ES-I3 (cell line): ENCODE measurements around the gene APLNR.

ENCODE experiments used
- H3K36me3 ChIP-seq: 2 replicates; pipeline ENCODE4 v1.6.1; 2013; ENCODE audit warnings: mild to moderate bottlenecking, low read length, control low read depth, moderate library complexity; ENCODE audit not compliant: insufficient read depth
- H3K4me1 ChIP-seq: 2 replicates; pipeline ENCODE4 v1.6.1; 2013; ENCODE audit warnings: mild to moderate bottlenecking, control low read depth, low read length; ENCODE audit not compliant: insufficient read depth
- H3K9ac ChIP-seq: 2 replicates; pipeline ENCODE4 v1.6.1; 2013; ENCODE audit warnings: low read depth, mild to moderate bottlenecking, low read length, moderate library complexity
- H3K9me3 ChIP-seq: 2 replicates; pipeline ENCODE4 v1.6.1; 2013; ENCODE audit warnings: mild to moderate bottlenecking, low read length, moderate library complexity; ENCODE audit not compliant: control insufficient read depth, insufficient read depth

The APLNR gene

GRCh38 chr11:57239348-57239747 is 2.3 kb upstream of the APLNR start:
- no peaks in the 10 kb centered on the region for H3K9me3 ChIP-seq
- H3K4me1 ChIP-seq: peaks cover 21% of the 10 kb centered on the region
- no peaks in the 10 kb centered on the region for H3K36me3 ChIP-seq
- no peak overlapping the region for H3K9ac ChIP-seq

DNA sequence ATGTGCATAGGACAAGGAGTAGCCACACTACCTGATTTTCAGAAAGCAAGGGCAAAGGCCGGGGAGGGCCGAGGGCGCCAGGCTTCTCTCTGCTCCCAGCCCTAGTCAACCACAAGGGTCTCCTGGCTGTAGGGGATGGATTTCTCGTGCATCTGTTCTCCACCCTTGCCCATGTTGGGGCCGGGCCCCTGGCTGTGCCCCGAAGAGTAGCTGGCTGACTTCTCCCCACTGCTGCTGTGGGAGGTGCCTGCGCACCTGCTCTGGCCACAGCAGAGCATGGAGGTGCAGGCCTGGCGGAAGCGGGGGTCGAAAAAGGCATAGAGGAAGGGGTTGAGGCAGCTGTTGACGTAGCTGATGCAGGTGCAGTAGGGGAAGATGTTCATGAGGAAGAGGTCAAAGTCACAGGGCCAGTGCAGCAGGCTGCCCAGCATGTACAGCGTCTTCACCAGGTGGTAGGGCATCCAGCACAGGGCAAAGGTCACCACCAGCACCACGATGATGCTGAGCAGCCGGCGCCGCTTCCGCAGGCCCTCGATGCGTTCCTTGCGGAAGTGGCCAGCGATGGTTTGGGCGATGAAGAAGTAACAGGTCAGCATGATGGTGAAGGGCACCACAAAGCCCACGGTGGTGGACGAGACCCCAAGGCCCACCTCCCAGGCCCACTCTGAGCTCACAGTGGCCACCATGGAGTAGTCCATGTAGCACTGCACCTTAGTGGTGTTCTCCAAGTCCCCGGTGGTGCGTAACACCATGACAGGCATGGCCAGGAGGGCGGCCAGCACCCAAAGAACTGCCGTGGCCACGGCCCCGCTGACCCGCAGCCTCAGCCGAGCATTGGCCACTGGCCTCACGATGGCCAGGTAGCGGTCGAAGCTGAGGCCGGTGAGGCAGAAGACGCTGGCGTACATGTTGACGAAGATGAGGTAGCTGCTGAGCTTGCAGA is 1.0 kb downstream of the APLNR start:
- Histone ChIP-seq H3K36me3 (no peaks in the 10 kb centered on the region), H3K9ac (no peak overlapping the region), H3K9me3 (no peaks in the 10 kb centered on the region), H3K4me1 (peaks cover 22% of the 10 kb centered on the region)

GRCh38 chr11:57233702-57234101 is 3.3 kb downstream of the APLNR start:
- Histone ChIP-seq H3K4me1 (peaks cover 21% of the 10 kb centered on the region; the same call in 1 of the 2 replicates), H3K9ac (no peak overlapping the region; the same call in 1 of the 2 replicates)

GRCh38 chr11:57231539-57232253 is 5.4 kb downstream of the APLNR start:
- Histone ChIP-seq H3K36me3 (no peaks in the 10 kb centered on the region), H3K4me1 (peaks cover 12% of the 10 kb centered on the region; the same call in 1 of the 2 replicates), H3K9me3 (no peaks in the 10 kb centered on the region), H3K9ac (no peak overlapping the region)

More at GRCh38 chr11:57233702-57234101, 3.3 kb downstream of the APLNR start:
- Histone ChIP-seq H3K36me3 (no peaks in the 10 kb centered on the region), H3K9me3 (no peaks in the 10 kb centered on the region)

DNA sequence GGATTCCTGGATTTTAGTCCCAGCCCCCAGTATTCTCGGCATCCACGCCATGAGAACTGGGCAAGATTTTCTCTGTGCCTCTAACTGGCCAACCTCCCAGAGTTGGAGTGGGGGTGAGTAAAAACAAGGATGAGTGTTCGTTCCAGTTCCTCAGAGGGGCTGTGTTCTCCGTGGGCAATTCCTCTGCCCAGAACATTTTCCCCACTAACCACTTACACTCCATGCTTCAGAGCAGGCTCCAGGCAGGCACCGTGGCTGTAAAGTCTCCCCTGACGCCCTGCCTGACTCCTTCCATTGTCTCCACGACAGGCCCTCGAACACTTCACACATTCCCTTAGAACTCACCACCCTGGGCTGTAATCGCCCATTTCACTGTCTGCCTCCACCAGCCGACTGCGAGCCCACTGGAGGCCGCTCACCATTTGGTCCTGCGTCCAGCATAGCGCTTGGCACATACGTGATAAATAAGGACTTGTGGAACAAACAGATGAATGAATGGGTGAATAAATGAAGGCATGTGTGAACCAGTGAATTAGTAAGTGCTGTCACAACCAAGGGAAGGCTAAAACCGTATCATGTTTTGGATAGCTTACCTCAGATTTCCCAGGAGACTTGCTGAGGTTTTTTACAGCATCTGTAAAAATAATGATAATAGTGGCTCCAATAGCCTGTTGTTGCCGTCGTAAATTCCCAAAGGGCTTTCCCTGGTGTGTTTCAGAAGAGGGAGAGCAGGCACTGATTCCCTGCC is 6.1 kb downstream of the APLNR start:
- Histone ChIP-seq H3K9me3 (no peaks in the 10 kb centered on the region), H3K36me3 (no peaks in the 10 kb centered on the region), H3K9ac (no peak overlapping the region; the same call in 1 of the 2 replicates), H3K4me1 (peaks cover 11% of the 10 kb centered on the region; the same call in 1 of the 2 replicates)

GRCh38 chr11:57230316-57230715 is 6.7 kb downstream of the APLNR start:
- Histone ChIP-seq H3K9ac (no peak overlapping the region), H3K4me1 (peaks cover 11% of the 10 kb centered on the region; the same call in 1 of the 2 replicates), H3K9me3 (no peaks in the 10 kb centered on the region), H3K36me3 (no peaks in the 10 kb centered on the region)

DNA sequence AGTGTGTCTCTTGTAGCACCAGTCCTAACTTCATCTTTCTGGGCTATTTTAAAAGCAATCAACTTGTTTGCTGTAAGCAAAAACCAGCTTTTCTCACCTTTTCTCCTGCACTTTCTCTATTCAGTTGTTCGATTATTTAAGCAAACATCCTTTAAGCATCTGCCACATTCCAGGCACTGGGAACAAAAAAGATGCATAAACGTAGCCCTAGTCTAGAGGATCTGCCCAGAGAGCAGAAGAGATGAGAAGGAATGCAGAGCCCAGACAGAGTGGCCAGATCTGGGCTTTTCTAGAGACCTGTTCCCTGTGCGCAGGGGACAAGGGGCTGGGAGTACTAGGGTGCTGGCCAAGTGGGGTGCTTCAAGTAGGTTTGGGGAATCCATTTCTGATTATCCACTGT is 8.4 kb downstream of the APLNR start:
- Histone ChIP-seq H3K36me3 (no peaks in the 10 kb centered on the region), H3K9me3 (no peaks in the 10 kb centered on the region), H3K9ac (no peak overlapping the region), H3K4me1 (peaks cover 8% of the 10 kb centered on the region; the same call in 1 of the 2 replicates)

DNA sequence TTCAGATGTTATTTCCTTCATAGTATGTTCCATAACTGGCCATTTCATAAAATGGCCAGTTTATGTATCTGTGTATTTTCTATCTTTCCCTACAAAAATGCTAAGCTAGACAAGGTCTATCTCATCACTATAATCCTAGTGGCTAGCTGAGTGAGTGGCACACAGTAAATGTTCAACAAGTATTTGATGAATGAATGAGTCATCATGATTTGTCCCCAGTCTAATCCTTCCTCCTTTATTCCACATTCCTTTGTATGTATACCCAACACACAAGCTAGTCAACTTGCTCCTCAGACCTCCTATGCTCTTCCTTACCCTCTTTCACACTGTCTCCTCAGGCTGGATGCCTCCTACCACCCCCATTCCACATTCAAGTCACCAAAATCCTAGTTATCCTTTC is 12.5 kb downstream of the APLNR start:
- H3K9me3 ChIP-seq: no peaks in the 10 kb centered on the region
- peaks cover 10% of the 10 kb centered on the region; the same call in 1 of the 2 replicates for H3K4me1 ChIP-seq
- no peaks in the 10 kb centered on the region for H3K36me3 ChIP-seq

DNA sequence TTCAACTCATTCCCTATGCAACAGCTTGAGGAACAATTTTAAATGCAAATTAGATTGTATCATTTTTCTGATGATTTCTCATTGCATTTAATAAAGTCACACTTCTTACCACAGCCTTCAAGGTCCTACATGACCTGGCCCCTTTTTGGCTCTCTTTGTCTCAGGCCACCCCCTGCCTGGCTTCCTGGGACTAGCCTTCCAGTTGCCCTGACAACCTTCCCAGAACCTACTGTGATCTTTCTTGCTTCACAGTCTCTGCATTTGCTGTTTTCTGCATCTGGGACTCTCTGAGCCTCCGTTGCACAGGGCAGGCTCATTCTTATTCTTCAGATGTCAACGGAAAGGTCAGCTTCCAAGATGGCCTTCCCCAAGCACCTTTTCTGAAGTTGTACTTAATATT is 12.9 kb downstream of the APLNR start:
- H3K9ac ChIP-seq: no peak overlapping the region
- no peaks in the 10 kb centered on the region for H3K36me3 ChIP-seq
- peaks cover 10% of the 10 kb centered on the region; the same call in 1 of the 2 replicates for H3K4me1 ChIP-seq
- H3K9me3 ChIP-seq: no peaks in the 10 kb centered on the region

More for the DNA sequence above, 12.5 kb downstream of the APLNR start:
- H3K9ac ChIP-seq: no peak overlapping the region

- Histone ChIP-seq H3K9me3 (no peaks in the 10 kb centered on the region), H3K9ac (no peak overlapping the region), H3K4me1 (peaks cover 10% of the 10 kb centered on the region; the same call in 1 of the 2 replicates), H3K36me3 (no peaks in the 10 kb centered on the region)
These were observed 13.4 kb downstream of the APLNR start for GRCh38 chr11:57223601-57224000.

DNA sequence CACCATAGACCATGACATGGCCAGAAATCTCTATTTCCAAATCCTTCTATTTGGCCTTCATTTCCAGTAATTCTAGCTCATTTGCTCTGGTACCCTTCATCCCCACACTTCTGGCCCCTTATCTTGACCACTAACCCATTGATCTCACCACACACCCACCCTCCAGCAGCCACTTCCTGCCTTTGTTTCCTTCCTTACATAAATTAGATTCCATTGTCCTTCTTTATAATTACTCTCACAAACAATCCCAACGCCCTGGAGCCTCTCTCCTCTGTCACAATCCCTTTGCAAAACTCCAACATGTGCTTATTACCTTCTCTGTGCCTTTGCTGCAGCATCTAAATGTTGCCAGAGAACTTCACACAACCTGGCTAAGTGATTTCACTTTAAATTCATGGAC is 14.8 kb downstream of the APLNR start:
- Histone ChIP-seq H3K9ac (no peak overlapping the region), H3K4me1 (peaks cover 10% of the 10 kb centered on the region; the same call in 1 of the 2 replicates), H3K9me3 (no peaks in the 10 kb centered on the region), H3K36me3 (no peaks in the 10 kb centered on the region)

- H3K4me1 ChIP-seq: peaks cover 17% of the 10 kb centered on the region
- no peaks in the 10 kb centered on the region for H3K9me3 ChIP-seq
- H3K36me3 ChIP-seq: no peaks in the 10 kb centered on the region
- H3K9ac ChIP-seq: no peak overlapping the region
These were observed 17.9 kb downstream of the APLNR start for GRCh38 chr11:57219021-57219627.

DNA sequence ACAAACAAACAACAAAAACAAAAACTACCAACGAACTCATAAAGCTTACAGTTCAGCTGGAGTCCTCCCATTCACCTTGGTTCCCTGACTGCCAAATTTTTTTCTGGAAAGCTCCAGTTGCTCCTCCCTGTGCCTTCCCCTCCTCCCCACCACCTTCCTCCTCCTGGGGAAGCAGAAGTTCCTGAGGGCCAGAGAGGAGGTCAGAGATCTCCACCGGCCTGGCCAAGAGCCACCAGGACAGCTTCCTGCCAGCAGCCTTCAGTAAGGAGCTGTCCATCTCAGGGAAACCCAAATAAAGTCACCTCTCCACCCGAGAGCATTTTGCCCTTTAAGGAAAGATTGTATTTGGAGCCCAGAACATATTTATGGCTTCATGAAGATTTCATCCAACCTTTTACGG is 20.0 kb downstream of the APLNR start:
- Histone ChIP-seq H3K9ac (no peak overlapping the region), H3K9me3 (no peaks in the 10 kb centered on the region), H3K4me1 (peaks cover 26% of the 10 kb centered on the region), H3K36me3 (no peaks in the 10 kb centered on the region)

GRCh38 chr11:57216463-57216862 is 20.6 kb downstream of the APLNR start:
- Histone ChIP-seq H3K9ac (no peak overlapping the region), H3K9me3 (no peaks in the 10 kb centered on the region), H3K36me3 (no peaks in the 10 kb centered on the region), H3K4me1 (peaks cover 24% of the 10 kb centered on the region)
